Fibroblast of lung (primary cell): ENCODE data around the gene CERS6.

Experiments used
- EZH2 ChIP-seq: IDR thresholded peaks from 2 replicates; pipeline ENCODE4 v1.5.1; 2012; ENCODE audit warnings: low read length, control low read depth, mild to moderate bottlenecking; ENCODE audit errors: missing control alignments
- TF ChIP-seq, protein P1 (sequence below), 2 donors: IDR thresholded peaks in 1 of 2; conservative IDR thresholded peaks in 1 of 2; 1 replicate in 1 of 2; 2 replicates in 1 of 2; pipeline ENCODE4 v1.5.1; 2011 to 2012; ENCODE audit warnings: low read length in 2 of 2, control low read depth in 1 of 2, inconsistent platforms in 1 of 2, low read depth in 1 of 2, mild to moderate bottlenecking in 1 of 2

DNA sequence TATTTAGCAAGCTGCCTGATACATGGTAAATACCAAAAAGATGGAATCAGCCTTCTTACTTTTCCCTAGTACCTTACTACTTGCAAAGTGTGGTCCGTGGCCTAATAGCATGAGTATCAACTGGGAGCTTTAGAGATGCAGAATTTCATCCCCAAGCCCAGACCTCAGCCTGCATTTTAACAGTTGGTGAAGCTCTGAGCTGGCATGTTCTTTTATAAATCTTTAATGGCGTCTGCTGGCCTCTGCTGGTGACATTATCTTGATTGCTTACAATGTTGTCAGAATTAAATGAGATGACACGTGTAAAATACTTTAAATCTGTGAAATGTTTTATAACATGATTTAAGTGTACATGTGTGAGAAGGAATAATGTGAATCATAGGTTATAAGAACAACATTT lies 231.2 kb downstream of the CERS6 start:
- TF ChIP-seq, protein P1, sequence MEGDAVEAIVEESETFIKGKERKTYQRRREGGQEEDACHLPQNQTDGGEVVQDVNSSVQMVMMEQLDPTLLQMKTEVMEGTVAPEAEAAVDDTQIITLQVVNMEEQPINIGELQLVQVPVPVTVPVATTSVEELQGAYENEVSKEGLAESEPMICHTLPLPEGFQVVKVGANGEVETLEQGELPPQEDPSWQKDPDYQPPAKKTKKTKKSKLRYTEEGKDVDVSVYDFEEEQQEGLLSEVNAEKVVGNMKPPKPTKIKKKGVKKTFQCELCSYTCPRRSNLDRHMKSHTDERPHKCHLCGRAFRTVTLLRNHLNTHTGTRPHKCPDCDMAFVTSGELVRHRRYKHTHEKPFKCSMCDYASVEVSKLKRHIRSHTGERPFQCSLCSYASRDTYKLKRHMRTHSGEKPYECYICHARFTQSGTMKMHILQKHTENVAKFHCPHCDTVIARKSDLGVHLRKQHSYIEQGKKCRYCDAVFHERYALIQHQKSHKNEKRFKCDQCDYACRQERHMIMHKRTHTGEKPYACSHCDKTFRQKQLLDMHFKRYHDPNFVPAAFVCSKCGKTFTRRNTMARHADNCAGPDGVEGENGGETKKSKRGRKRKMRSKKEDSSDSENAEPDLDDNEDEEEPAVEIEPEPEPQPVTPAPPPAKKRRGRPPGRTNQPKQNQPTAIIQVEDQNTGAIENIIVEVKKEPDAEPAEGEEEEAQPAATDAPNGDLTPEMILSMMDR (conservative IDR thresholded peaks at IDR 0.05 in 1 of 2, IDR thresholded peaks at IDR 0.05 in 1 of 2; ENCODE audit: low read depth in 1 of 2, low read length in 2 of 2): peak in 1 of 2 donors; percentile 24
- TF ChIP-seq EZH2: no peak
